Activated CD4-positive, alpha-beta T cell treated with anti-CD3 and anti-CD28 coated beads, Interleukin-2, amount 10 ng/mL, durations not matched to agents 24 days and 14 days (primary cell): ENCODE results near the gene DHX35. TPM values are rescaled to one million over a fixed set of nuclear protein-coding genes. Genes with fewer than 3 reads are reported as not detected.

ENCODE experiments used
- DNase-seq: peaks from one replicate; pipeline ENCODE4 v3.0.0; 2022
- H3K27ac Mint-ChIP-seq: one replicate; pipeline ENCODE4 v1.8.0; 2022; ENCODE audit warnings: mild to moderate bottlenecking, mixed read lengths
- H3K27me3 Mint-ChIP-seq: one replicate; pipeline ENCODE4 v1.8.0; 2022; ENCODE audit warnings: mixed read lengths
- H3K36me3 Mint-ChIP-seq: one replicate; pipeline ENCODE4 v1.8.0; 2022; ENCODE audit warnings: low read depth, mild to moderate bottlenecking, mixed read lengths
- H3K4me1 Mint-ChIP-seq: one replicate; pipeline ENCODE4 v1.8.0; 2021; ENCODE audit warnings: mixed read lengths
- H3K4me3 Mint-ChIP-seq: one replicate; pipeline ENCODE4 v1.8.0; 2022; ENCODE audit warnings: mild to moderate bottlenecking, moderate library complexity, mixed read lengths
- H3K9me3 Mint-ChIP-seq: one replicate; pipeline ENCODE4 v1.8.0; 2021; ENCODE audit warnings: mixed read lengths
- intact Hi-C: fragments of 100-400 bp; cut with micrococcal nuclease; formaldehyde crosslinking; loops from one replicate; pipeline ENCODE4 v1.15.1; 2023
- total RNA-seq: library from RNA; stranded (reverse); gene quantifications from 2 replicates; pipeline ENCODE4 v1.2.3, GENCODE V29; 2022

DHX35 gene
- total RNA-seq, 1 donor from 2014 or later: 18.3 TPM

DNA sequence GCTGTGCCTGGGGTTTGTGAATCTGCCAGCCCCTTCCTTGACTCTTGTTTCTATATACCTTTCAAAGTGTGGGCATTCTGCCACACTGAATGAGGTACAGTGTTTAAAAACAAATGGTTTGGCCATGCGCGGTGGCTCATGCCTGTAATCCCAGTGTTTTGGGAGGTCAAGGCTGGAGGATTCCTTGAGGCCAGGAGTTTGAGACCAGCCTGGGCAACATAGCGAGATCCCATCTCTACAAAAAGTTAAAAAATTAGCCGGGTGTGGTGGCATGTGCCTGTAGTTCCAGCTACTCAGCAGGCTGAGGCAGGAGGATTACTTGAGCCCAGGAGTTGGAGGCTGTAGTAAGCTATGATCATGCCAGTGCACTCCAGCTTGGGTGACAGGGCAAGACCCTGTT is 30.2 kb upstream of the DHX35 start:
- DNase-seq: no peak
- no peaks in the 10 kb centered on the region for H3K9me3 Mint-ChIP-seq
- intact Hi-C loops: no loop called here
- H3K27me3 Mint-ChIP-seq: no peaks in the 10 kb centered on the region
- no peak overlapping the region for H3K27ac Mint-ChIP-seq
- H3K4me1 Mint-ChIP-seq: peaks cover 41% of the 10 kb centered on the region
- H3K4me3 Mint-ChIP-seq: no peak overlapping the region
- peaks cover 14% of the 10 kb centered on the region for H3K36me3 Mint-ChIP-seq

GRCh38 chr20:38932457-38933120 is 29.6 kb upstream of the DHX35 start:
- no peak for DNase-seq
- H3K4me1 Mint-ChIP-seq: peaks cover 43% of the 10 kb centered on the region
- H3K36me3 Mint-ChIP-seq: peaks cover 15% of the 10 kb centered on the region
- H3K9me3 Mint-ChIP-seq: no peaks in the 10 kb centered on the region
- intact Hi-C loops: no loop called here
- peak overlapping the region; percentile 29 for H3K27ac Mint-ChIP-seq
- H3K4me3 Mint-ChIP-seq: no peak overlapping the region
- no peaks in the 10 kb centered on the region for H3K27me3 Mint-ChIP-seq

- intact Hi-C loops: no loop called here
- DNase-seq: no peak
- Mint-ChIP-seq H3K9me3 (no peaks in the 10 kb centered on the region), H3K4me3 (no peak overlapping the region), H3K4me1 (peaks cover 35% of the 10 kb centered on the region), H3K27ac (no peak overlapping the region), H3K27me3 (no peaks in the 10 kb centered on the region), H3K36me3 (peaks cover 14% of the 10 kb centered on the region)
These were observed 27.6 kb upstream of the DHX35 start for GRCh38 chr20:38934530-38934929.

GRCh38 chr20:38935285-38935684 is 26.9 kb upstream of the DHX35 start:
- H3K4me3 Mint-ChIP-seq: no peak overlapping the region
- H3K27me3 Mint-ChIP-seq: no peaks in the 10 kb centered on the region
- peaks cover 14% of the 10 kb centered on the region for H3K36me3 Mint-ChIP-seq
- intact Hi-C loops: no loop called here
- no peak overlapping the region for H3K27ac Mint-ChIP-seq
- H3K4me1 Mint-ChIP-seq: peaks cover 30% of the 10 kb centered on the region
- H3K9me3 Mint-ChIP-seq: no peaks in the 10 kb centered on the region
- DNase-seq: no peak

GRCh38 chr20:38935967-38936407 is 26.2 kb upstream of the DHX35 start:
- Mint-ChIP-seq H3K27me3 (no peaks in the 10 kb centered on the region), H3K36me3 (peaks cover 16% of the 10 kb centered on the region), H3K9me3 (no peaks in the 10 kb centered on the region), H3K4me3 (no peak overlapping the region), H3K4me1 (peaks cover 28% of the 10 kb centered on the region), H3K27ac (no peak overlapping the region)
- no peak for DNase-seq
- intact Hi-C loops: no loop called here

GRCh38 chr20:38937000-38937399 is 25.1 kb upstream of the DHX35 start:
- intact Hi-C loops: no loop called here
- no peaks in the 10 kb centered on the region for H3K27me3 Mint-ChIP-seq
- no peak overlapping the region for H3K27ac Mint-ChIP-seq
- DNase-seq: no peak
- H3K9me3 Mint-ChIP-seq: no peaks in the 10 kb centered on the region
- H3K4me1 Mint-ChIP-seq: peaks cover 28% of the 10 kb centered on the region
- no peak overlapping the region for H3K4me3 Mint-ChIP-seq
- peaks cover 22% of the 10 kb centered on the region for H3K36me3 Mint-ChIP-seq

- Mint-ChIP-seq H3K4me3 (no peak overlapping the region), H3K27ac (no peak overlapping the region), H3K4me1 (peaks cover 23% of the 10 kb centered on the region), H3K36me3 (peaks cover 30% of the 10 kb centered on the region), H3K9me3 (no peaks in the 10 kb centered on the region), H3K27me3 (no peaks in the 10 kb centered on the region)
- DNase-seq: no peak
- intact Hi-C loops: no loop called here
These were observed 24.1 kb upstream of the DHX35 start for GRCh38 chr20:38937978-38938473.

DNA sequence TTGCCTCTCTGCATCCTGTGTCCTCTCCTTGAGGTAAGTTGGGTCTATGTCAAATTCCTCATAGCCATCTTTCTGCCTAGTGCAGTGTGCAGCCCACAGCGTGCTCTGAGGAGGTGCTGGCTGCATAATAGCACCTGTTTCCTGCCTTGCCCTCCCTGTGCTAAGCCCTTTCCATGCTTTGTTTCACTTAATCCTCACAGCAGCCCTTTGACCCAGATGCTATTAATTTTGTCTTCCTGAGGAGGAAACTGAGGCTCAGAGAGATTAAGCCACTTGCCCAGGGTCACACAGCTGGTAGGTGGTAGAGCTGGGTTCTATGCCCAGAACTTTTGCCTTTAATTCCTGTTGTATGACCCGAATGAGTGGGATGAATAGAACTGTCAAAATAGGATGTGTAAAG is 22.5 kb upstream of the DHX35 start:
- Mint-ChIP-seq H3K27me3 (no peaks in the 10 kb centered on the region), H3K9me3 (no peaks in the 10 kb centered on the region), H3K4me3 (no peak overlapping the region), H3K36me3 (peaks cover 35% of the 10 kb centered on the region), H3K27ac (no peak overlapping the region), H3K4me1 (peaks cover 20% of the 10 kb centered on the region)
- intact Hi-C loops: no loop called here
- DNase-seq: no peak

DNA sequence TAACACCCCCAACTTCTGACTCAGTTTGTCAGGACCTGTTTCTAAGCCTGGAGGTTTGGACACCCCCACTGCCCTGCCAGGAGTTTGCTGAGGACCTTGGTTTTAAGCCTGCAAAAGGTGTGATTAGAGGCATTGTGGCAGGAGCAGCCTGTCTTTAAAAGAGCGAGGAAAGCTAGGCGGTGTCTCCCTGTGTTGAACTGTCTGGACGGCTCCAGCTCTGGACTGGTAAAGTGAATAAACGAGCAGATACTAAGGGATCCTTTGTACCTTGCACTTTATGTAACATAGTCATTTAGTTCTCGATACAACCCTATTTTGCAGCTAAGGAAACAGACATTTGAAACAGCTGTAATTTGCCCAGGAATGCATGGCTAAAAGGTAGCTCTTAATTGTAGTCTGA is 21.5 kb upstream of the DHX35 start:
- intact Hi-C loops: no loop called here
- Mint-ChIP-seq H3K4me1 (peaks cover 16% of the 10 kb centered on the region), H3K36me3 (peaks cover 37% of the 10 kb centered on the region), H3K27me3 (no peaks in the 10 kb centered on the region), H3K9me3 (no peaks in the 10 kb centered on the region), H3K4me3 (no peak overlapping the region), H3K27ac (no peak overlapping the region)
- DNase-seq: no peak

GRCh38 chr20:38941726-38942389 is 20.3 kb upstream of the DHX35 start:
- Mint-ChIP-seq H3K36me3 (peaks cover 43% of the 10 kb centered on the region), H3K27ac (peak overlapping the region; percentile 10), H3K4me1 (peaks cover 14% of the 10 kb centered on the region), H3K9me3 (no peaks in the 10 kb centered on the region), H3K27me3 (no peaks in the 10 kb centered on the region), H3K4me3 (no peak overlapping the region)
- DNase-seq: no peak
- intact Hi-C loops: no loop called here

- peaks cover 55% of the 10 kb centered on the region for H3K36me3 Mint-ChIP-seq
These were observed 17.1 kb upstream of the DHX35 start for GRCh38 chr20:38945012-38945411.

DNA sequence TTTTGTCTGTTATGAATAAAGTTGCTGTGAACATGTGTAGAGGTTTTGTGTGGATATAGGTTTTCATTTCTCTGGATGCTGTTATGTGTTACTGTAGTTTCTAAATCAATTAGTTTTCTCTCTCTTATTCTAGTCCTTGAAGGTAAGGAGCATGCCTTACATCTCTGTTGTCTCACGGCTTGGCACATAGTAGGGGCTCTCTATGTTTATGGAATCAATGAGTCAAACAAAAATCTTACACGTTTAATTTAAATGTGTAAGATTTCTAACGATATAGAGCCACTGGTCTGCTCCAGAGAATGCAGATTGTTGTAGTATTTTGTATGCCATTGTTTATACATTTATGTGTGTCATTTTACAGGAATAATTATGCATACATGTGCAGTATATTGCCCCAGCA is 15.3 kb upstream of the DHX35 start:
- DNase-seq: no peak
- Mint-ChIP-seq H3K4me3 (no peak overlapping the region), H3K36me3 (peaks cover 59% of the 10 kb centered on the region), H3K4me1 (no peaks in the 10 kb centered on the region), H3K9me3 (no peaks in the 10 kb centered on the region), H3K27me3 (no peaks in the 10 kb centered on the region), H3K27ac (no peak overlapping the region)
- intact Hi-C loops: no loop called here

More at GRCh38 chr20:38945012-38945411, 17.1 kb upstream of the DHX35 start:
- Mint-ChIP-seq H3K4me1 (peaks cover 6% of the 10 kb centered on the region), H3K27me3 (no peaks in the 10 kb centered on the region), H3K9me3 (no peaks in the 10 kb centered on the region), H3K27ac (peak overlapping the region; percentile 70), H3K4me3 (no peak overlapping the region)
- no peak for DNase-seq
- intact Hi-C loops: no loop called here

DNA sequence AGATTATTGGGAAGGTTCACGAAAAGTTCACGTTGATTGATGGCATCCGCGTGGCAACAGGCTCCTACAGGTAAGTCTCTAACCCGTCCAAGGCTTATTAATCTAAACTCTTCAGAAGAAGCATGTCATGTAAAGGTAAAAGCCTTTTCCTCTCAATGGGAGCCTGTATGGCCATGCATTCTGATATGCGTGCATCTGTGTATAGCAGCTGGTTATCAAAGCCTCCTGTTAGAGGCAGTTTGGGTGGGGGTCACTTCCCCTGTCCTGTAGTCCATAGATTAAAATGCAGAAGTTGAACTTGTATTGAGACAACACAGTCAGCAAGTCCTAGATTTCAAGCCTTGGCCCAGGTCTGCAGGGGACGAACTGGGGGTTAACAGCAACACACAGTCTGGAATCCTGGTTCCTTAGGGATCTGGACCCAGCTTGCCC is 14.2 kb upstream of the DHX35 start:
- Mint-ChIP-seq H3K4me1 (peaks cover 2% of the 10 kb centered on the region), H3K27ac (no peak overlapping the region)

GRCh38 chr20:38950254-38950653 is 11.9 kb upstream of the DHX35 start:
- no peak for DNase-seq
- Mint-ChIP-seq H3K36me3 (peaks cover 56% of the 10 kb centered on the region), H3K27me3 (no peaks in the 10 kb centered on the region), H3K9me3 (no peaks in the 10 kb centered on the region), H3K27ac (no peak overlapping the region), H3K4me1 (peaks cover 2% of the 10 kb centered on the region), H3K4me3 (no peak overlapping the region)
- intact Hi-C loops: no loop called here

More for the DNA sequence above, 14.2 kb upstream of the DHX35 start:
- Mint-ChIP-seq H3K4me3 (no peak overlapping the region), H3K9me3 (no peaks in the 10 kb centered on the region), H3K36me3 (peaks cover 58% of the 10 kb centered on the region), H3K27me3 (no peaks in the 10 kb centered on the region)
- intact Hi-C loops: no loop called here
- no peak for DNase-seq
